HepG2 (cell line): Measurements from ENCODE around the gene ENO2. TPM values are rescaled to one million over a fixed set of nuclear protein-coding genes. Genes with fewer than 3 reads are reported as not detected.

Experiments
- AHDC1 ChIP-seq: sonication (generic); formaldehyde crosslinking; IDR thresholded peaks from 2 replicates; pipeline ENCODE4 v1.5.1; 2020; ENCODE audit warnings: mild to moderate bottlenecking, missing genetic modification reagents, borderline replicate concordance
- CC2D1A ChIP-seq: sonication (generic); formaldehyde crosslinking; IDR thresholded peaks from 2 replicates; pipeline ENCODE4 v1.8.1; 2023; ENCODE audit warnings: mild to moderate bottlenecking, missing genetic modification reagents
- CCAR2 ChIP-seq: fragments of 200-400 bp; formaldehyde crosslinking; optimal IDR thresholded peaks from 2 replicates; pipeline ENCODE3; 2018; ENCODE audit warnings: low read depth, mild to moderate bottlenecking, low read length, moderate library complexity
- DBP ChIP-seq: sonication (generic); formaldehyde crosslinking; IDR thresholded peaks from 2 replicates; pipeline ENCODE4 v1.4.0; 2020; ENCODE audit warnings: missing genetic modification reagents; ENCODE audit errors: not compliant biosample characterization
- KLF12 ChIP-seq: sonication (generic); formaldehyde crosslinking; IDR thresholded peaks from 2 replicates; pipeline ENCODE4 v1.4.0; 2020; ENCODE audit warnings: missing genetic modification reagents, borderline replicate concordance
- PHB2 ChIP-seq: fragments of 450-650 bp; IDR thresholded peaks from 2 replicates; pipeline ENCODE4 v1.6.1; 2018; ENCODE audit not compliant: partially characterized antibody
- TEAD2 ChIP-seq: sonication (generic); formaldehyde crosslinking; IDR thresholded peaks from 2 replicates; pipeline ENCODE4 v1.9.0; 2021; ENCODE audit warnings: missing genetic modification reagents
- TRIM24 ChIP-seq: sonication (generic); formaldehyde crosslinking; IDR thresholded peaks from 2 replicates; pipeline ENCODE4 v1.8.0; 2022; ENCODE audit warnings: mild to moderate bottlenecking, missing genetic modification reagents
- ZMAT5 ChIP-seq: sonication (generic); formaldehyde crosslinking; IDR thresholded peaks from 2 replicates; pipeline ENCODE4 v1.5.0; 2020; ENCODE audit warnings: mild to moderate bottlenecking, low read depth, missing genetic modification reagents, borderline replicate concordance
- ZNF816 ChIP-seq: sonication (generic); formaldehyde crosslinking; IDR thresholded peaks from 2 replicates; pipeline ENCODE4 v1.8.0; 2022; ENCODE audit warnings: missing genetic modification reagents, mild to moderate bottlenecking, borderline replicate concordance
- polyA plus RNA-seq, 8 experiments: library from polyadenylated mRNA; depleted of rRNA in 3 of 8; stranded (reverse) in 7 of 8; unstranded in 1 of 8; fragments of >200 nt; fragmentation: Illumina TruSeq in 4 of 8; extraction: Trizol in 4 of 8; gene quantifications; 2 replicates each; pipeline versions ENCODE4 v1.2.1 to v1.2.3, GENCODE V29; 2011 to 2016; ENCODE audit warnings: low read depth in 4 of 8, missing spikeins in 1 of 8, mixed read lengths in 1 of 8; ENCODE audit not compliant: insufficient read depth in 1 of 8
- total RNA-seq, 5 experiments: library from RNA; depleted of rRNA; stranded (reverse); fragments of >200 nt; fragmentation: Illumina TruSeq; extraction: Trizol; gene quantifications; 2 replicates each; pipeline ENCODE4 v1.2.3, GENCODE V29; 2016; ENCODE audit warnings: low read depth in 1 of 5
- TF ChIP-seq, protein P1 (sequence below): IDR thresholded peaks from 2 replicates; pipeline ENCODE4 v1.6.1; 2016
- TF ChIP-seq, protein P2 (sequence below): sonication (generic); formaldehyde crosslinking; IDR thresholded peaks from 2 replicates; pipeline ENCODE4 v1.4.0; 2020; ENCODE audit warnings: mild to moderate bottlenecking, missing genetic modification reagents
- TF ChIP-seq, protein P3 (sequence below): sonication (generic); formaldehyde crosslinking; conservative IDR thresholded peaks from 2 replicates; pipeline ENCODE4 v1.5.0; 2020; ENCODE audit warnings: missing genetic modification reagents

The ENO2 gene
- total and polyA plus RNA-seq, 2 of the 13 experiments (the other 11 are each of a cell fraction or from before 2014, with no cell fraction given), result 19.3 to 136 TPM

DNA sequence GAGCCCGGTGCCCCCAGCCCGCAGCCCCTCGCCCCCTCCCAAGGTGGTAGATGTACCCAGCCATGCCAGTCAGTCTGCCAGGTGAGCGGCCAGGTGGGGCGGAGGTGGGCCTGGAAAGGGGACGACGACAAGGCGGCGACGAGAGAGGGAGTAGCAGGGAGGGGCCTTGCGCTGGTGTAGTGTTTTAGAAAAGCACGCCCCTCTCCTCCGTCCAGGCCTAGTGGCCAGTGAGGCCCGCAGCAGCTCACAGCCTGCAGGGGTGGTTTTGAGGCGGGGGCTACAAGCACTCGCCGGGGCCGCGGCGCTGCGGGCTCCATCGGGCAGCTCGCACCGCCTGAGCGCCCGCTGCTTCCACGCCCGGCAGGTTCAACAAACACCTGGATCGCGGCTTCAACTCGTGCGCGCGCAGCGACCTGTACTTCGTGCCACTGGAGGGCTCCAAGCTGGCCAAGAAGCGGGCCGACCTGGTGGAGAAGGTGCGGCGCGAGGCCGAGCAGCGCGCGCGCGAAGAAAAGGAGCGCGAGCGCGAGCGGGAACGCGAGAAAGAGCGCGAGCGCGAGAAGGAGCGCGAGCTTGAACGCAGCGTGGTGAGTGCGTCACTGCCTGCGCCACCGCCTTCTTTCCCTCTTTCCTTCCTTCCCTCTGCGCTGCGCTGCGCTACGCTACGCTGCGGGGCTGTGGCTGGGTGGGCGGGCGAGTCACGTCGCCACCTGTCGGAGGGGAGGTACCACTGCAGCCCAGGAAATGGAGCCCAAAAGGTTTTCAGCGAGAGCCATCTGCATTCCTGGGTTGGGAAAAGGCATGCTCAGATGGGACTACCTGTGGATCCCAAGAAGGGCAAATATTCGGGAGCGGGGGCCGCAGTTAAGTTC, 23.3 kb downstream of the ENO2 start (continued):
- TF ChIP-seq AHDC1 (CRISPR knock-in tag) (0 out of 2 replicates have a peak, but pooled peaks have one; percentile 30), ZNF816 (CRISPR knock-in tag) (no peak), KLF12 (CRISPR knock-in tag) (no peak), TEAD2 (peak; percentile 78; the same call in 1 of the 2 replicates), TRIM24 (no peak), ZMAT5 (CRISPR knock-in tag) (no peak), DBP (CRISPR knock-in tag) (peak; percentile 39), PHB2 (no peak), CC2D1A (CRISPR knock-in tag) (no peak), CCAR2 (no peak)
- TF ChIP-seq, protein P1, sequence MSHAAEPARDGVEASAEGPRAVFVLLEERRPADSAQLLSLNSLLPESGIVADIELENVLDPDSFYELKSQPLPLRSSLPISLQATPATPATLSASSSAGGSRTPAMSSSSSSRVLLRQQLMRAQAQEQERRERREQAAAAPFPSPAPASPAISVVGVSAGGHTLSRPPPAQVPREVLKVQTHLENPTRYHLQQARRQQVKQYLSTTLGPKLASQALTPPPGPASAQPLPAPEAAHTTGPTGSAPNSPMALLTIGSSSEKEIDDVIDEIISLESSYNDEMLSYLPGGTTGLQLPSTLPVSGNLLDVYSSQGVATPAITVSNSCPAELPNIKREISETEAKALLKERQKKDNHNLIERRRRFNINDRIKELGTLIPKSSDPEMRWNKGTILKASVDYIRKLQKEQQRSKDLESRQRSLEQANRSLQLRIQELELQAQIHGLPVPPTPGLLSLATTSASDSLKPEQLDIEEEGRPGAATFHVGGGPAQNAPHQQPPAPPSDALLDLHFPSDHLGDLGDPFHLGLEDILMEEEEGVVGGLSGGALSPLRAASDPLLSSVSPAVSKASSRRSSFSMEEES (CRISPR knock-in tag), result peak; percentile 73; the same call in 1 of the 2 replicates
- TF ChIP-seq, protein P2, sequence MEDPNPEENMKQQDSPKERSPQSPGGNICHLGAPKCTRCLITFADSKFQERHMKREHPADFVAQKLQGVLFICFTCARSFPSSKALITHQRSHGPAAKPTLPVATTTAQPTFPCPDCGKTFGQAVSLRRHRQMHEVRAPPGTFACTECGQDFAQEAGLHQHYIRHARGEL (CRISPR knock-in tag), result peak; percentile 74; the same call in 1 of the 2 replicates
- TF ChIP-seq, protein P3, sequence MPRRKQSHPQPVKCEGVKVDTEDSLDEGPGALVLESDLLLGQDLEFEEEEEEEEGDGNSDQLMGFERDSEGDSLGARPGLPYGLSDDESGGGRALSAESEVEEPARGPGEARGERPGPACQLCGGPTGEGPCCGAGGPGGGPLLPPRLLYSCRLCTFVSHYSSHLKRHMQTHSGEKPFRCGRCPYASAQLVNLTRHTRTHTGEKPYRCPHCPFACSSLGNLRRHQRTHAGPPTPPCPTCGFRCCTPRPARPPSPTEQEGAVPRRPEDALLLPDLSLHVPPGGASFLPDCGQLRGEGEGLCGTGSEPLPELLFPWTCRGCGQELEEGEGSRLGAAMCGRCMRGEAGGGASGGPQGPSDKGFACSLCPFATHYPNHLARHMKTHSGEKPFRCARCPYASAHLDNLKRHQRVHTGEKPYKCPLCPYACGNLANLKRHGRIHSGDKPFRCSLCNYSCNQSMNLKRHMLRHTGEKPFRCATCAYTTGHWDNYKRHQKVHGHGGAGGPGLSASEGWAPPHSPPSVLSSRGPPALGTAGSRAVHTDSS (CRISPR knock-in tag), result no peak
